SJSA1 (cell line): ENCODE results near the gene TSR1. TPM values are rescaled to one million over a fixed set of nuclear protein-coding genes. Genes with fewer than 3 reads are reported as not detected.

Experiments used
- DNase-seq, 2 experiments: peaks; one replicate each; pipeline ENCODE4 v3.0.0-alpha.2; 2015 to 2020; ENCODE audit warnings: low spot score in 2 of 2, low read depth in 1 of 2
- H3K27ac ChIP-seq: fragments of 250-450 bp; sonication (Bioruptor Pico); 2 replicates; pipeline ENCODE4 v1.5.1; 2020; ENCODE audit warnings: mild to moderate bottlenecking, moderate library complexity
- H3K27me3 ChIP-seq: fragments of 250-450 bp; sonication (Bioruptor Pico); replicated peaks from 2 replicates; pipeline ENCODE4 v1.5.1; 2020; ENCODE audit warnings: mild to moderate bottlenecking, moderate library complexity
- H3K36me3 ChIP-seq: fragments of 250-450 bp; sonication (Bioruptor Pico); 2 replicates; pipeline ENCODE4 v1.5.1; 2020; ENCODE audit warnings: mild to moderate bottlenecking
- H3K4me1 ChIP-seq: fragments of 250-450 bp; sonication (Bioruptor Pico); replicated peaks from 2 replicates; pipeline ENCODE4 v1.6.1; 2021; ENCODE audit warnings: mild to moderate bottlenecking
- H3K4me3 ChIP-seq: fragments of 250-450 bp; sonication (Bioruptor Pico); 2 replicates; pipeline ENCODE4 v1.5.1; 2020; ENCODE audit warnings: mild to moderate bottlenecking
- H3K9me3 ChIP-seq: fragments of 250-450 bp; sonication (Bioruptor Pico); replicated peaks from 2 replicates; pipeline ENCODE4 v1.5.1; 2020; ENCODE audit warnings: mild to moderate bottlenecking
- total RNA-seq: library from RNA; depleted of rRNA; stranded (reverse); fragments of >200 nt; shearing (Covaris generic); gene quantifications from 2 replicates; pipeline ENCODE4 v1.2.3, GENCODE V29; 2014

TSR1 gene
- total RNA-seq, 1 experiment from 2014 or later = 47.3 TPM

- Histone ChIP-seq H3K27ac (no peak overlapping the region), H3K36me3 (peaks cover 7% of the 10 kb centered on the region; the same call in 1 of the 2 replicates), H3K9me3 (no peaks in the 10 kb centered on the region), H3K4me1 (no peaks in the 10 kb centered on the region), H3K4me3 (no peak overlapping the region), H3K27me3 (no peaks in the 10 kb centered on the region)
- DNase-seq = no peak
These were observed 38.5 kb upstream of the TSR1 start for GRCh38 chr17:2374549-2375285.

- H3K36me3 ChIP-seq = peaks cover 7% of the 10 kb centered on the region; the same call in 1 of the 2 replicates
- no peak for DNase-seq
- H3K9me3 ChIP-seq = no peaks in the 10 kb centered on the region
- no peaks in the 10 kb centered on the region for H3K4me1 ChIP-seq
- H3K4me3 ChIP-seq = no peak overlapping the region
- no peak overlapping the region for H3K27ac ChIP-seq
- no peaks in the 10 kb centered on the region for H3K27me3 ChIP-seq
These were observed 36.9 kb upstream of the TSR1 start for GRCh38 chr17:2373179-2373578.

- DNase-seq = no peak
- H3K9me3 ChIP-seq = no peaks in the 10 kb centered on the region
- peaks cover 7% of the 10 kb centered on the region; the same call in 1 of the 2 replicates for H3K36me3 ChIP-seq
- no peak overlapping the region for H3K4me3 ChIP-seq
- no peak overlapping the region for H3K27ac ChIP-seq
- H3K27me3 ChIP-seq = no peaks in the 10 kb centered on the region
- no peaks in the 10 kb centered on the region for H3K4me1 ChIP-seq
These were observed 36.4 kb upstream of the TSR1 start for GRCh38 chr17:2372681-2373080.

- Histone ChIP-seq H3K9me3 (no peaks in the 10 kb centered on the region), H3K36me3 (peaks cover 7% of the 10 kb centered on the region; the same call in 1 of the 2 replicates), H3K27me3 (no peaks in the 10 kb centered on the region), H3K4me3 (no peak overlapping the region), H3K27ac (no peak overlapping the region), H3K4me1 (no peaks in the 10 kb centered on the region)
- DNase-seq = no peak
These were observed 35.9 kb upstream of the TSR1 start for GRCh38 chr17:2372180-2372579.

- Histone ChIP-seq H3K36me3 (peaks cover under 1% of the 10 kb centered on the region; the same call in 1 of the 2 replicates), H3K4me3 (no peak overlapping the region), H3K4me1 (no peaks in the 10 kb centered on the region), H3K9me3 (no peaks in the 10 kb centered on the region), H3K27me3 (no peaks in the 10 kb centered on the region), H3K27ac (no peak overlapping the region)
- DNase-seq = no peak
These were observed 35.2 kb upstream of the TSR1 start for GRCh38 chr17:2371183-2372130.

GRCh38 chr17:2370211-2370589, 33.9 kb upstream of the TSR1 start:
- H3K4me1 ChIP-seq = no peaks in the 10 kb centered on the region
- H3K27ac ChIP-seq = no peak overlapping the region
- H3K27me3 ChIP-seq = no peaks in the 10 kb centered on the region
- no peak overlapping the region for H3K4me3 ChIP-seq
- DNase-seq = no peak
- no peaks in the 10 kb centered on the region for H3K9me3 ChIP-seq
- H3K36me3 ChIP-seq = no peaks in the 10 kb centered on the region

- no peaks in the 10 kb centered on the region for H3K9me3 ChIP-seq
- H3K36me3 ChIP-seq = no peaks in the 10 kb centered on the region
- no peaks in the 10 kb centered on the region for H3K27me3 ChIP-seq
- no peak overlapping the region for H3K27ac ChIP-seq
- H3K4me3 ChIP-seq = no peak overlapping the region
- no peak for DNase-seq
- H3K4me1 ChIP-seq = no peaks in the 10 kb centered on the region
These were observed 33.4 kb upstream of the TSR1 start for GRCh38 chr17:2369551-2370210.

- H3K4me1 ChIP-seq = no peaks in the 10 kb centered on the region
- no peak overlapping the region for H3K27ac ChIP-seq
- no peaks in the 10 kb centered on the region for H3K36me3 ChIP-seq
- DNase-seq = no peak
- H3K4me3 ChIP-seq = no peak overlapping the region
- H3K9me3 ChIP-seq = no peaks in the 10 kb centered on the region
- no peaks in the 10 kb centered on the region for H3K27me3 ChIP-seq
These were observed 32.8 kb upstream of the TSR1 start for GRCh38 chr17:2369039-2369438.

GRCh38 chr17:2368359-2368758, 32.1 kb upstream of the TSR1 start:
- Histone ChIP-seq H3K9me3 (no peaks in the 10 kb centered on the region), H3K27ac (no peak overlapping the region), H3K4me1 (no peaks in the 10 kb centered on the region), H3K36me3 (no peaks in the 10 kb centered on the region), H3K4me3 (no peak overlapping the region), H3K27me3 (no peaks in the 10 kb centered on the region)
- no peak for DNase-seq

- no peak overlapping the region for H3K4me3 ChIP-seq
- H3K36me3 ChIP-seq = no peaks in the 10 kb centered on the region
- no peak for DNase-seq
- H3K4me1 ChIP-seq = no peaks in the 10 kb centered on the region
- no peaks in the 10 kb centered on the region for H3K9me3 ChIP-seq
- no peak overlapping the region for H3K27ac ChIP-seq
- H3K27me3 ChIP-seq = no peaks in the 10 kb centered on the region
These were observed 30.7 kb upstream of the TSR1 start for GRCh38 chr17:2366747-2367494.

GRCh38 chr17:2365132-2365531, 28.9 kb upstream of the TSR1 start:
- H3K27ac ChIP-seq = no peak overlapping the region
- H3K36me3 ChIP-seq = no peaks in the 10 kb centered on the region
- DNase-seq = no peak
- no peak overlapping the region for H3K4me3 ChIP-seq
- no peaks in the 10 kb centered on the region for H3K4me1 ChIP-seq
- no peaks in the 10 kb centered on the region for H3K27me3 ChIP-seq
- H3K9me3 ChIP-seq = no peaks in the 10 kb centered on the region

- H3K27me3 ChIP-seq = no peaks in the 10 kb centered on the region
- no peak for DNase-seq
- no peak overlapping the region for H3K27ac ChIP-seq
- H3K4me3 ChIP-seq = no peak overlapping the region
- no peaks in the 10 kb centered on the region for H3K36me3 ChIP-seq
- H3K4me1 ChIP-seq = peaks cover 3% of the 10 kb centered on the region
- no peaks in the 10 kb centered on the region for H3K9me3 ChIP-seq
These were observed 28.5 kb upstream of the TSR1 start for GRCh38 chr17:2364763-2365116.
